ENCODE measurements around the gene SYCP2L.

- no peak for TF ChIP-seq POLR2AphosphoS5 (IDR thresholded peaks at IDR 0.05; ENCODE audit: borderline replicate concordance, low read depth, low read length)
- TF ChIP-seq EZH2 (IDR thresholded peaks at IDR 0.05), result no peak
Measured at GRCh38 chr6:10908228-10908627, 21.4 kb downstream of the SYCP2L start.

Measured in SK-N-MC (cell line).